SH-SY5Y (cell line): ENCODE data around the gene CUEDC2.

Experiments used
- GATA2 ChIP-seq: IDR thresholded peaks from 2 replicates; pipeline ENCODE4 v1.6.1; 2011; ENCODE audit warnings: mild to moderate bottlenecking, low read depth, low read length
- GATA3 ChIP-seq: IDR thresholded peaks from 2 replicates; pipeline ENCODE4 v1.6.1; 2011; ENCODE audit warnings: low read depth, mild to moderate bottlenecking, low read length, moderate library complexity

- no peak for TF ChIP-seq GATA2
- TF ChIP-seq GATA3, result no peak
Observed at GRCh38 chr10:102400598-102401341, 31.6 kb downstream of the CUEDC2 start.
